Adrenal gland (tissue), 5 donors: ENCODE results near the gene SCN3A.

Source experiments
- CTCF ChIP-seq, 6 experiments: fragments of 450-650 bp in 4 of 6; fragments of 200-600 bp in 2 of 6; sonication (generic) in 1 of 6; IDR thresholded peaks; 1 replicate in 5 of 6; 2 replicates in 1 of 6; pipeline versions ENCODE4 v1.5.1 to v1.8.0; 2016 to 2021; ENCODE audit warnings: antibody characterized with exemption in 6 of 6, mild to moderate bottlenecking in 2 of 6, moderate library complexity in 1 of 6
- POLR2A ChIP-seq, 2 donors: fragments of 450-650 bp; IDR thresholded peaks; one replicate each; pipeline ENCODE4 v1.6.1; 2017; ENCODE audit warnings: antibody characterized with exemption in 2 of 2, mild to moderate bottlenecking in 2 of 2, moderate library complexity in 1 of 2
- donor health status: DM: no; HTN: no; CAD: no.

GRCh38 chr2:165070076-165070475 lies 133.8 kb downstream of the SCN3A start:
- TF ChIP-seq CTCF (IDR thresholded peaks at IDR 0.05) (no peak), POLR2A (IDR thresholded peaks at IDR 0.05) (no peak)
